CD14-positive monocyte (primary cell): ENCODE results near the gene TFPT. TPM values are rescaled to one million over a fixed set of nuclear protein-coding genes. Genes with fewer than 3 reads are reported as not detected.

ENCODE experiments used
- DNase-seq, 3 donors: peaks; one replicate each; pipeline ENCODE4 v3.0.0-alpha.2; 2011 to 2022
- H2AFZ ChIP-seq: 2 replicates; pipeline ENCODE4 v1.6.0; 2012; ENCODE audit warnings: mild to moderate bottlenecking, low read depth, low read length, inconsistent platforms; ENCODE audit not compliant: insufficient read depth, poor library complexity, severe bottlenecking
- H3K27ac ChIP-seq, 2 donors: 1 replicate in 1 of 2; 2 replicates in 1 of 2; pipeline ENCODE4 v1.5.1; 2012 to 2013; ENCODE audit warnings: low read length in 2 of 2, control low read depth in 1 of 2, inconsistent platforms in 1 of 2, low read depth in 1 of 2, mild to moderate bottlenecking in 1 of 2
- H3K27me3 ChIP-seq, 2 donors: one replicate each; pipeline versions ENCODE4 v1.6.0 to v1.6.1; 2011 to 2013; ENCODE audit warnings: low read length in 2 of 2; ENCODE audit not compliant: control insufficient read depth in 2 of 2, insufficient read depth in 2 of 2
- H3K36me3 ChIP-seq, 2 donors: replicated peaks in 1 of 2; 1 replicate in 1 of 2; 2 replicates in 1 of 2; pipeline versions ENCODE4 v1.5.1 to v1.6.1; 2012 to 2013; ENCODE audit warnings: low read length in 2 of 2, control low read depth in 1 of 2, inconsistent platforms in 1 of 2, mild to moderate bottlenecking in 1 of 2; ENCODE audit not compliant: insufficient read depth in 2 of 2, control insufficient read depth in 1 of 2
- H3K4me1 ChIP-seq, 2 donors: 1 replicate in 1 of 2; 2 replicates in 1 of 2; pipeline versions ENCODE4 v1.5.1 to v1.6.1; 2012 to 2013; ENCODE audit warnings: low read length in 2 of 2, control low read depth in 1 of 2, inconsistent platforms in 1 of 2, mild to moderate bottlenecking in 1 of 2, moderate library complexity in 1 of 2; ENCODE audit not compliant: insufficient read depth in 2 of 2, control insufficient read depth in 1 of 2
- H3K4me2 ChIP-seq: replicated peaks from 2 replicates; pipeline ENCODE3; 2012; ENCODE audit warnings: low read length, moderate library complexity, mild to moderate bottlenecking; ENCODE audit not compliant: poor library complexity, severe bottlenecking; ENCODE audit errors: extremely low read depth
- H3K4me3 ChIP-seq, 3 experiments: fragments of 200-600 bp in 1 of 3; sonication (generic) in 1 of 3; replicated peaks in 1 of 3; 1 replicate in 2 of 3; 2 replicates in 1 of 3; pipeline ENCODE4 v1.5.1; 2011 to 2013; ENCODE audit warnings: low read length in 3 of 3, mild to moderate bottlenecking in 3 of 3, control low read depth in 2 of 3, low read depth in 2 of 3, inconsistent platforms in 1 of 3, moderate library complexity in 1 of 3
- H3K79me2 ChIP-seq: 2 replicates; pipeline ENCODE4 v1.6.0; 2012; ENCODE audit warnings: mild to moderate bottlenecking, control low read depth, inconsistent platforms, low read length, moderate library complexity; ENCODE audit not compliant: insufficient read depth
- H3K9ac ChIP-seq: 2 replicates; pipeline ENCODE4 v1.6.0; 2017; ENCODE audit warnings: low read length, mild to moderate bottlenecking; ENCODE audit not compliant: insufficient read depth, poor library complexity, severe bottlenecking
- H3K9me3 ChIP-seq, 2 donors: replicated peaks in 1 of 2; 1 replicate in 1 of 2; 2 replicates in 1 of 2; pipeline versions ENCODE4 v1.5.1 to v1.6.1; 2012 to 2013; ENCODE audit warnings: low read length in 2 of 2, control low read depth in 1 of 2; ENCODE audit not compliant: control insufficient read depth in 1 of 2, insufficient read depth in 1 of 2
- H4K20me1 ChIP-seq: 2 replicates; pipeline ENCODE4 v1.6.0; 2012; ENCODE audit warnings: mild to moderate bottlenecking, low read length, control low read depth, moderate library complexity; ENCODE audit not compliant: insufficient read depth
- H3K27ac Mint-ChIP-seq, 7 donors: one replicate each; pipeline ENCODE4 v1.8.0; 2020; ENCODE audit warnings: mild to moderate bottlenecking in 7 of 7, mixed read lengths in 7 of 7, moderate library complexity in 6 of 7, inconsistent platforms in 2 of 7
- H3K27me3 Mint-ChIP-seq, 3 donors: one replicate each; pipeline ENCODE4 v1.8.0; 2021 to 2022; ENCODE audit warnings: low read depth in 3 of 3, mild to moderate bottlenecking in 3 of 3, mixed read lengths in 3 of 3, moderate library complexity in 3 of 3, inconsistent platforms in 1 of 3
- H3K36me3 Mint-ChIP-seq, 2 donors: one replicate each; pipeline ENCODE4 v1.8.0; 2020; ENCODE audit warnings: mixed read lengths in 2 of 2, inconsistent platforms in 1 of 2, mild to moderate bottlenecking in 1 of 2
- H3K4me1 Mint-ChIP-seq: one replicate; pipeline ENCODE4 v1.8.0; 2020; ENCODE audit warnings: mild to moderate bottlenecking, mixed read lengths
- H3K4me3 Mint-ChIP-seq, 2 donors: one replicate each; pipeline ENCODE4 v1.8.0; 2020; ENCODE audit warnings: mild to moderate bottlenecking in 2 of 2, mixed read lengths in 2 of 2, moderate library complexity in 1 of 2
- H3K9me3 Mint-ChIP-seq, 7 donors: one replicate each; pipeline ENCODE4 v1.8.0; 2020 to 2022; ENCODE audit warnings: mixed read lengths in 7 of 7, mild to moderate bottlenecking in 6 of 7, moderate library complexity in 6 of 7, inconsistent platforms in 2 of 7
- WGBS: methylation state at CpG from one replicate; pipeline ENCODE4 v1.1.5; 2013; ENCODE audit warnings: missing lambda C conversion rate; ENCODE audit not compliant: insufficient coverage; 5-methylcytosine and 5-hydroxymethylcytosine counted together
- intact Hi-C, 2 donors: fragments of 100-400 bp; cut with micrococcal nuclease; formaldehyde crosslinking; loops; one replicate each; pipeline versions ENCODE4 v1.15.0 to v1.15.1; 2023
- polyA plus RNA-seq, 3 donors: library from polyadenylated mRNA; depleted of rRNA in 1 of 3; unstranded in 2 of 3; stranded (reverse) in 1 of 3; fragments of 300-500 nt in 2 of 3; fragments of >200 nt in 1 of 3; fragmentation: Illumina TruSeq in 2 of 3; gene quantifications; 1 replicate in 2 of 3; 2 replicates in 1 of 3; pipeline ENCODE4 v1.2.3, GENCODE V29; 2012 to 2021
- TF ChIP-seq, protein P1 (sequence below): fragments of 200-600 bp; IDR thresholded peaks from one replicate; pipeline ENCODE4 v1.8.0; 2022; ENCODE audit warnings: antibody characterized with exemption, mild to moderate bottlenecking

TFPT gene
- polyA plus RNA-seq, 3 donors, result 7.0 to 11.5 (median 9.5) TPM

DNA sequence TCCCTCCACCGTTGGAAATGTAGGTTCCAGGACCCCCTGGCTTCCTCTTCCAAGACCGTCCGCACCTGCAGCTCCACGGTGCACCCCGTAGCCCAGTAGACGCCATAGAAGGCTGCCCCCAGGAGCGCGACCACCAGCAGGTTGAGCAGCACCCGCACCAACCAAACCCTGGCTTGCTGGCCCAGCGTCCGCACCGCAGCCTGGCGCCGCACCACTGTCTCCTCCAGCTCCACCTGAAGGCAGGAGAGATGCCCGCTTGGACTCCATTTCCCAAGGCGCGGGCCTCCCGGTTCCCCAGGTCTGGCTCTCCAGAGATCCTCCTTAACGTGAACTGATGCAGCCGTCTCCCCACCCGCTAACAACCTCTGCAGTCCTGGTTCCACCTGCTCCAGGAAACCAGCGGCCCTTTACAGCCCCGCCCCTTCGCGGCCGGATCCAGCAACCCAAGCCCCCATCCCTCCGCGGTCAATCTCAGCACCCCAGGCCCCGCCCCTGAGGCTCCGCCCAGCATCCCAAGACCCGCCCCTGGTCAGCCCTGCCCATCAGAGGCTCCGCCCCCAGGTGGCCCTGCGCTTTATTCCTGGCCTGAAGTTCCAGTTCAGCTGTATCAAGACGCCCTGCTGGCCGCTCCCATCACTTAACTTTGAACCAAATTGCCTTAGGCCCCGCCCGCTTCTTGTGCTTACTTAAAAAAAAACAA lies 49.1 kb upstream of the TFPT start:
- Histone ChIP-seq H3K36me3 (no peaks in the 10 kb centered on the region), H3K4me1 (peaks cover 54 to 68% of the 10 kb centered on the region in 2 donors), H3K27ac (no peak overlapping the region), H3K9me3 (no peaks in the 10 kb centered on the region), H3K4me2 (peak overlapping the region; percentile 72), H3K27me3 (peaks cover 0 to 10% of the 10 kb centered on the region in 2 donors), H3K4me3 (peak overlapping the region in 2 of 3 experiments; percentile 36 to 56), H3K79me2 (peaks cover 14% of the 10 kb centered on the region), H3K9ac (no peak overlapping the region), H4K20me1 (no peaks in the 10 kb centered on the region), H2AFZ (no peak overlapping the region)
- H3K27me3 Mint-ChIP-seq, result peaks cover 6 to 29% (median 23%) of the 10 kb centered on the region in 3 donors
- TF ChIP-seq, protein P1, sequence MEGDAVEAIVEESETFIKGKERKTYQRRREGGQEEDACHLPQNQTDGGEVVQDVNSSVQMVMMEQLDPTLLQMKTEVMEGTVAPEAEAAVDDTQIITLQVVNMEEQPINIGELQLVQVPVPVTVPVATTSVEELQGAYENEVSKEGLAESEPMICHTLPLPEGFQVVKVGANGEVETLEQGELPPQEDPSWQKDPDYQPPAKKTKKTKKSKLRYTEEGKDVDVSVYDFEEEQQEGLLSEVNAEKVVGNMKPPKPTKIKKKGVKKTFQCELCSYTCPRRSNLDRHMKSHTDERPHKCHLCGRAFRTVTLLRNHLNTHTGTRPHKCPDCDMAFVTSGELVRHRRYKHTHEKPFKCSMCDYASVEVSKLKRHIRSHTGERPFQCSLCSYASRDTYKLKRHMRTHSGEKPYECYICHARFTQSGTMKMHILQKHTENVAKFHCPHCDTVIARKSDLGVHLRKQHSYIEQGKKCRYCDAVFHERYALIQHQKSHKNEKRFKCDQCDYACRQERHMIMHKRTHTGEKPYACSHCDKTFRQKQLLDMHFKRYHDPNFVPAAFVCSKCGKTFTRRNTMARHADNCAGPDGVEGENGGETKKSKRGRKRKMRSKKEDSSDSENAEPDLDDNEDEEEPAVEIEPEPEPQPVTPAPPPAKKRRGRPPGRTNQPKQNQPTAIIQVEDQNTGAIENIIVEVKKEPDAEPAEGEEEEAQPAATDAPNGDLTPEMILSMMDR, result no peak
- peak overlapping the region; percentile 75 to 88 for H3K4me3 Mint-ChIP-seq
- peak overlapping the region in 4 of 7 donors; percentile 12 to 80 (median 70) for H3K27ac Mint-ChIP-seq
- intact Hi-C loops, result loop anchor here (5.0 kb wide), 2 partner anchors 38 to 68 kb away; partner anchors contain the start of gene RPS9 (in 1 of the 2)
- H3K9me3 Mint-ChIP-seq, result peaks cover 0 to 9% (median 0%) of the 10 kb centered on the region in 7 donors
- no peaks in the 10 kb centered on the region for H3K36me3 Mint-ChIP-seq
- 7% methylated on average over 35 of the region's 37 CpGs for WGBS
- peaks cover 52% of the 10 kb centered on the region for H3K4me1 Mint-ChIP-seq
- peak; percentile 58 to 65 (median 61) for DNase-seq

- Mint-ChIP-seq H3K27me3 (peaks cover 6 to 29% (median 22%) of the 10 kb centered on the region in 3 donors), H3K36me3 (peaks cover 4% of the 10 kb centered on the region in 2 donors), H3K9me3 (peaks cover 0 to 9% (median 0%) of the 10 kb centered on the region in 7 donors), H3K4me3 (peak overlapping the region; percentile 90 to 95), H3K4me1 (peaks cover 60% of the 10 kb centered on the region), H3K27ac (peak overlapping the region; percentile 90 to 99 (median 96))
- Histone ChIP-seq H3K4me1 (peaks cover 60 to 75% of the 10 kb centered on the region in 2 donors), H3K36me3 (peaks cover 2 to 3% of the 10 kb centered on the region in 2 donors), H3K27me3 (peaks cover 0 to 10% of the 10 kb centered on the region in 2 donors), H3K9me3 (no peaks in the 10 kb centered on the region), H3K27ac (peak overlapping the region; percentile 31 to 49), H4K20me1 (peaks cover 14% of the 10 kb centered on the region), H3K79me2 (peaks cover 28% of the 10 kb centered on the region), H3K4me2 (peak overlapping the region; percentile 75), H2AFZ (no peak overlapping the region), H3K9ac (no peak overlapping the region), H3K4me3 (peak overlapping the region; percentile 37 to 77 (median 37))
- DNase-seq, result no peak
- WGBS, result 64% methylated on average over 6 of the region's 14 CpGs
- intact Hi-C loops, result no loop called here
- TF ChIP-seq, protein P1, result no peak
Measured at GRCh38 chr19:54162884-54163283, 47.4 kb upstream of the TFPT start.
